Adrenal gland (tissue), 5 donors: Measurements from ENCODE around the gene MEGF11.

ENCODE experiments used
- POLR2A ChIP-seq, 2 donors: fragments of 450-650 bp; IDR thresholded peaks; one replicate each; pipeline ENCODE4 v1.6.1; 2017; ENCODE audit warnings: antibody characterized with exemption in 2 of 2, mild to moderate bottlenecking in 2 of 2, moderate library complexity in 1 of 2
- TF ChIP-seq, protein P1 (sequence below), 6 experiments: fragments of 450-650 bp in 4 of 6; fragments of 200-600 bp in 2 of 6; sonication (generic) in 1 of 6; IDR thresholded peaks; 1 replicate in 5 of 6; 2 replicates in 1 of 6; pipeline versions ENCODE4 v1.5.1 to v1.8.0; 2016 to 2021; ENCODE audit warnings: antibody characterized with exemption in 6 of 6, mild to moderate bottlenecking in 2 of 6, moderate library complexity in 1 of 6
- donor health status: DM: no; HTN: no; CAD: no.

DNA sequence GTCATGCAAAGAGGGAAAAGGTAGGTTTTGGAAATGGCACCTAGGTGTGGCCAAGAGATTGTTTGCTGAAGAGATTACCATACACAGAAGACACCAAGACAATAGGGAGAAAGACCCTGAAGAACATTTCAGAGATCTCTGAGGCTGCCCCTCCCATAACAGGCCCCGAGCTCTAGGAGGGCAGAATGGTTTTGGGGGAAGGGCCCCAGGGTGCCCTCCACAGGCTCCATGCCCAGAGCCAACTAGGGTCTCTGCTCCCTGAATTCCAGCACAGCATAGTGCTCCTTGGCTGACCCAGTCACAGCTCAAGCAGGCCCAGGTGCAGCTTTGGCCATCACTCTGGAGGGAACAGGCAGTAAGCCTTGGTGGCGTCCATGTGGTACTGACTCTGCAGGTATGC is 220.4 kb downstream of the MEGF11 start:
- TF ChIP-seq, protein P1, sequence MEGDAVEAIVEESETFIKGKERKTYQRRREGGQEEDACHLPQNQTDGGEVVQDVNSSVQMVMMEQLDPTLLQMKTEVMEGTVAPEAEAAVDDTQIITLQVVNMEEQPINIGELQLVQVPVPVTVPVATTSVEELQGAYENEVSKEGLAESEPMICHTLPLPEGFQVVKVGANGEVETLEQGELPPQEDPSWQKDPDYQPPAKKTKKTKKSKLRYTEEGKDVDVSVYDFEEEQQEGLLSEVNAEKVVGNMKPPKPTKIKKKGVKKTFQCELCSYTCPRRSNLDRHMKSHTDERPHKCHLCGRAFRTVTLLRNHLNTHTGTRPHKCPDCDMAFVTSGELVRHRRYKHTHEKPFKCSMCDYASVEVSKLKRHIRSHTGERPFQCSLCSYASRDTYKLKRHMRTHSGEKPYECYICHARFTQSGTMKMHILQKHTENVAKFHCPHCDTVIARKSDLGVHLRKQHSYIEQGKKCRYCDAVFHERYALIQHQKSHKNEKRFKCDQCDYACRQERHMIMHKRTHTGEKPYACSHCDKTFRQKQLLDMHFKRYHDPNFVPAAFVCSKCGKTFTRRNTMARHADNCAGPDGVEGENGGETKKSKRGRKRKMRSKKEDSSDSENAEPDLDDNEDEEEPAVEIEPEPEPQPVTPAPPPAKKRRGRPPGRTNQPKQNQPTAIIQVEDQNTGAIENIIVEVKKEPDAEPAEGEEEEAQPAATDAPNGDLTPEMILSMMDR (IDR thresholded peaks at IDR 0.05), result no peak
- no peak for TF ChIP-seq POLR2A (IDR thresholded peaks at IDR 0.05)
